H1 (cell line): ENCODE measurements around the gene MAPK8IP2. TPM values are rescaled to one million over a fixed set of nuclear protein-coding genes. Genes with fewer than 3 reads are reported as not detected.

Source experiments
- EP300 ChIP-seq, 2 experiments: IDR thresholded peaks; 1 replicate in 1 of 2; 2 replicates in 1 of 2; pipeline ENCODE4 v1.6.1; 2011 to 2012; ENCODE audit warnings: low read depth in 2 of 2, low read length in 2 of 2, mild to moderate bottlenecking in 2 of 2, borderline replicate concordance in 1 of 2, inconsistent platforms in 1 of 2, moderate library complexity in 1 of 2
- JUN ChIP-seq: IDR thresholded peaks from 2 replicates; pipeline ENCODE4 v1.6.1; 2011; ENCODE audit warnings: low read depth, mild to moderate bottlenecking, improper control_type of control experiment, low read length
- TAF1 ChIP-seq: IDR thresholded peaks from 2 replicates; pipeline ENCODE4 v1.6.1; 2011; ENCODE audit warnings: mild to moderate bottlenecking, low read depth, low read length
- TBP ChIP-seq: IDR thresholded peaks from 2 replicates; pipeline ENCODE4 v1.6.1; 2011; ENCODE audit warnings: low read depth, low read length, improper control_type of control experiment
- polyA plus RNA-seq, 7 experiments: library from polyadenylated mRNA; depleted of rRNA in 3 of 7; stranded (reverse) in 5 of 7; unstranded in 2 of 7; fragments of >200 nt in 5 of 7; fragments of 200-250 nt in 2 of 7; gene quantifications; 1 replicate in 5 of 7; 2 replicates in 1 of 7; 4 replicates in 1 of 7; pipeline versions ENCODE4 v1.2.1 to v1.2.3, GENCODE V29; 2011 to 2013; ENCODE audit warnings: missing spikeins in 2 of 7, mixed read lengths in 2 of 7
- total RNA-seq: library from RNA; stranded (reverse); fragmentation: NEBNext Ultra II Directional; extraction: Animal tissue kit (Norgen Biotek cat#: 25700); gene quantifications from 2 replicates; pipeline ENCODE4 v1.2.1, GENCODE V29; 2021
- TF ChIP-seq, protein P1 (sequence below): fragments of 300-600 bp; sonication (generic); IDR thresholded peaks from 2 replicates; pipeline ENCODE4 v1.7.1; 2012; ENCODE audit warnings: low read length, moderate library complexity, mild to moderate bottlenecking, inconsistent platforms; ENCODE audit not compliant: insufficient replicate concordance

The MAPK8IP2 gene
- total and polyA plus RNA-seq, 2 of the 8 experiments (the other 6 are each of a cell fraction or from before 2014, with no cell fraction given): 1.5 to 5.5 TPM

- TF ChIP-seq, protein P1, sequence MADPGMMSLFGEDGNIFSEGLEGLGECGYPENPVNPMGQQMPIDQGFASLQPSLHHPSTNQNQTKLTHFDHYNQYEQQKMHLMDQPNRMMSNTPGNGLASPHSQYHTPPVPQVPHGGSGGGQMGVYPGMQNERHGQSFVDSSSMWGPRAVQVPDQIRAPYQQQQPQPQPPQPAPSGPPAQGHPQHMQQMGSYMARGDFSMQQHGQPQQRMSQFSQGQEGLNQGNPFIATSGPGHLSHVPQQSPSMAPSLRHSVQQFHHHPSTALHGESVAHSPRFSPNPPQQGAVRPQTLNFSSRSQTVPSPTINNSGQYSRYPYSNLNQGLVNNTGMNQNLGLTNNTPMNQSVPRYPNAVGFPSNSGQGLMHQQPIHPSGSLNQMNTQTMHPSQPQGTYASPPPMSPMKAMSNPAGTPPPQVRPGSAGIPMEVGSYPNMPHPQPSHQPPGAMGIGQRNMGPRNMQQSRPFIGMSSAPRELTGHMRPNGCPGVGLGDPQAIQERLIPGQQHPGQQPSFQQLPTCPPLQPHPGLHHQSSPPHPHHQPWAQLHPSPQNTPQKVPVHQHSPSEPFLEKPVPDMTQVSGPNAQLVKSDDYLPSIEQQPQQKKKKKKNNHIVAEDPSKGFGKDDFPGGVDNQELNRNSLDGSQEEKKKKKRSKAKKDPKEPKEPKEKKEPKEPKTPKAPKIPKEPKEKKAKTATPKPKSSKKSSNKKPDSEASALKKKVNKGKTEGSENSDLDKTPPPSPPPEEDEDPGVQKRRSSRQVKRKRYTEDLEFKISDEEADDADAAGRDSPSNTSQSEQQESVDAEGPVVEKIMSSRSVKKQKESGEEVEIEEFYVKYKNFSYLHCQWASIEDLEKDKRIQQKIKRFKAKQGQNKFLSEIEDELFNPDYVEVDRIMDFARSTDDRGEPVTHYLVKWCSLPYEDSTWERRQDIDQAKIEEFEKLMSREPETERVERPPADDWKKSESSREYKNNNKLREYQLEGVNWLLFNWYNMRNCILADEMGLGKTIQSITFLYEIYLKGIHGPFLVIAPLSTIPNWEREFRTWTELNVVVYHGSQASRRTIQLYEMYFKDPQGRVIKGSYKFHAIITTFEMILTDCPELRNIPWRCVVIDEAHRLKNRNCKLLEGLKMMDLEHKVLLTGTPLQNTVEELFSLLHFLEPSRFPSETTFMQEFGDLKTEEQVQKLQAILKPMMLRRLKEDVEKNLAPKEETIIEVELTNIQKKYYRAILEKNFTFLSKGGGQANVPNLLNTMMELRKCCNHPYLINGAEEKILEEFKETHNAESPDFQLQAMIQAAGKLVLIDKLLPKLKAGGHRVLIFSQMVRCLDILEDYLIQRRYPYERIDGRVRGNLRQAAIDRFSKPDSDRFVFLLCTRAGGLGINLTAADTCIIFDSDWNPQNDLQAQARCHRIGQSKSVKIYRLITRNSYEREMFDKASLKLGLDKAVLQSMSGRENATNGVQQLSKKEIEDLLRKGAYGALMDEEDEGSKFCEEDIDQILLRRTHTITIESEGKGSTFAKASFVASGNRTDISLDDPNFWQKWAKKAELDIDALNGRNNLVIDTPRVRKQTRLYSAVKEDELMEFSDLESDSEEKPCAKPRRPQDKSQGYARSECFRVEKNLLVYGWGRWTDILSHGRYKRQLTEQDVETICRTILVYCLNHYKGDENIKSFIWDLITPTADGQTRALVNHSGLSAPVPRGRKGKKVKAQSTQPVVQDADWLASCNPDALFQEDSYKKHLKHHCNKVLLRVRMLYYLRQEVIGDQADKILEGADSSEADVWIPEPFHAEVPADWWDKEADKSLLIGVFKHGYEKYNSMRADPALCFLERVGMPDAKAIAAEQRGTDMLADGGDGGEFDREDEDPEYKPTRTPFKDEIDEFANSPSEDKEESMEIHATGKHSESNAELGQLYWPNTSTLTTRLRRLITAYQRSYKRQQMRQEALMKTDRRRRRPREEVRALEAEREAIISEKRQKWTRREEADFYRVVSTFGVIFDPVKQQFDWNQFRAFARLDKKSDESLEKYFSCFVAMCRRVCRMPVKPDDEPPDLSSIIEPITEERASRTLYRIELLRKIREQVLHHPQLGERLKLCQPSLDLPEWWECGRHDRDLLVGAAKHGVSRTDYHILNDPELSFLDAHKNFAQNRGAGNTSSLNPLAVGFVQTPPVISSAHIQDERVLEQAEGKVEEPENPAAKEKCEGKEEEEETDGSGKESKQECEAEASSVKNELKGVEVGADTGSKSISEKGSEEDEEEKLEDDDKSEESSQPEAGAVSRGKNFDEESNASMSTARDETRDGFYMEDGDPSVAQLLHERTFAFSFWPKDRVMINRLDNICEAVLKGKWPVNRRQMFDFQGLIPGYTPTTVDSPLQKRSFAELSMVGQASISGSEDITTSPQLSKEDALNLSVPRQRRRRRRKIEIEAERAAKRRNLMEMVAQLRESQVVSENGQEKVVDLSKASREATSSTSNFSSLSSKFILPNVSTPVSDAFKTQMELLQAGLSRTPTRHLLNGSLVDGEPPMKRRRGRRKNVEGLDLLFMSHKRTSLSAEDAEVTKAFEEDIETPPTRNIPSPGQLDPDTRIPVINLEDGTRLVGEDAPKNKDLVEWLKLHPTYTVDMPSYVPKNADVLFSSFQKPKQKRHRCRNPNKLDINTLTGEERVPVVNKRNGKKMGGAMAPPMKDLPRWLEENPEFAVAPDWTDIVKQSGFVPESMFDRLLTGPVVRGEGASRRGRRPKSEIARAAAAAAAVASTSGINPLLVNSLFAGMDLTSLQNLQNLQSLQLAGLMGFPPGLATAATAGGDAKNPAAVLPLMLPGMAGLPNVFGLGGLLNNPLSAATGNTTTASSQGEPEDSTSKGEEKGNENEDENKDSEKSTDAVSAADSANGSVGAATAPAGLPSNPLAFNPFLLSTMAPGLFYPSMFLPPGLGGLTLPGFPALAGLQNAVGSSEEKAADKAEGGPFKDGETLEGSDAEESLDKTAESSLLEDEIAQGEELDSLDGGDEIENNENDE: no peak
- no peak for TF ChIP-seq TAF1
- no peak for TF ChIP-seq EP300 (IDR thresholded peaks at IDR 0.05; ENCODE audit: borderline replicate concordance in 1 of 2, low read depth in 2 of 2, low read length in 2 of 2)
- TF ChIP-seq TBP: no peak
- no peak for TF ChIP-seq JUN
These were observed 21.8 kb upstream of the MAPK8IP2 start (continued) for GRCh38 chr22:50578776-50579310.
